Kidney (tissue), 14 donors: ENCODE results near the gene NPC1. TPM values are rescaled to one million over a fixed set of nuclear protein-coding genes. Genes with fewer than 3 reads are reported as not detected.
A peak's percentile ranks its signal among the peaks of the same experiment; 100 is the strongest.
"Not testable (repeated sequence)": the region's sequence is repeated elsewhere in the genome, so short reads cannot be mapped to it uniquely, and the experiment has no call there.

ENCODE experiments used
- DNase-seq, 5 donors: peaks; one replicate each; pipeline ENCODE4 v3.0.0-alpha.2; 2013 to 2020
- FAIRE-seq: peaks from 2 replicates; lab custom pipeline; 2012; peaks lifted over from hg19 to GRCh38; lab: Jason Lieb, UNC
- H3K27ac ChIP-seq, 2 donors: one replicate each; pipeline ENCODE4 v1.7.0; 2013; ENCODE audit warnings: low read depth in 2 of 2, low read length in 2 of 2, inconsistent platforms in 1 of 2
- H3K27me3 ChIP-seq: one replicate; pipeline ENCODE4 v1.7.1; 2013; ENCODE audit warnings: low read length, inconsistent platforms; ENCODE audit not compliant: control insufficient read depth, insufficient read depth
- H3K36me3 ChIP-seq, 3 donors: one replicate each; pipeline versions ENCODE4 v1.7.0 to v1.7.1; 2013; ENCODE audit warnings: low read length in 3 of 3, control low read depth in 1 of 3, inconsistent platforms in 1 of 3; ENCODE audit not compliant: insufficient read depth in 3 of 3, control insufficient read depth in 2 of 3
- H3K4me1 ChIP-seq, 3 donors: one replicate each; pipeline versions ENCODE4 v1.7.0 to v1.7.1; 2013; ENCODE audit warnings: low read length in 3 of 3, inconsistent platforms in 1 of 3, low read depth in 1 of 3; ENCODE audit not compliant: control insufficient read depth in 2 of 3, insufficient read depth in 2 of 3
- H3K4me3 ChIP-seq, 3 donors: one replicate each; pipeline versions ENCODE4 v1.7.0 to v1.8.1; 2013; ENCODE audit warnings: low read length in 3 of 3, control low read depth in 1 of 3, inconsistent platforms in 1 of 3
- H3K9ac ChIP-seq, 3 donors: one replicate each; pipeline versions ENCODE4 v1.7.0 to v1.7.1; 2013; ENCODE audit warnings: low read length in 3 of 3, control low read depth in 1 of 3, inconsistent platforms in 1 of 3
- H3K9me3 ChIP-seq, 3 donors: one replicate each; pipeline versions ENCODE4 v1.7.0 to v1.7.1; 2013; ENCODE audit warnings: low read length in 3 of 3, control low read depth in 1 of 3, inconsistent platforms in 1 of 3; ENCODE audit not compliant: control insufficient read depth in 2 of 3, insufficient read depth in 1 of 3
- intact Hi-C: fragments of 100-400 bp; cut with DNase I; formaldehyde crosslinking; loops from one replicate; pipeline ENCODE4 v1.11.1; 2022
- polyA plus RNA-seq: library from polyadenylated mRNA; stranded (reverse); fragments of 350-450 nt; fragmentation: Illumina TruSeq; extraction: RNeasy Lipid Tissue Mini Kit (QIAGEN cat#74804); gene quantifications from one replicate; pipeline ENCODE4 v1.2.3, GENCODE V29; 2014; ENCODE audit warnings: low read depth, low replicate concordance; ENCODE audit not compliant: insufficient read depth
- total RNA-seq: library from RNA; stranded (reverse); fragmentation: NEBNext Ultra II Directional; extraction: Animal tissue kit (Norgen Biotek cat#: 25700); gene quantifications from one replicate; pipeline ENCODE4 v1.2.1, GENCODE V29; 2021
- TF ChIP-seq, protein P1 (sequence below): IDR thresholded peaks from 3 replicates; pipeline ENCODE4 v1.5.1; 2012; ENCODE audit warnings: mild to moderate bottlenecking, moderate library complexity, borderline replicate concordance; ENCODE audit not compliant: insufficient read depth; ENCODE audit errors: extremely low read depth
- donor health status: control.
- donor health status: control.
- donor health status: control.
- donor health status: control.
- donor health status: control.
- donor health status: DM: yes; HTN: yes; CAD: no.
- donor health status: Normal renal cell carcinoma (clear cell type).

The NPC1 gene
- total and polyA plus RNA-seq, 2 donors from 2014 or later = 16.0 to 50.2 TPM

DNA sequence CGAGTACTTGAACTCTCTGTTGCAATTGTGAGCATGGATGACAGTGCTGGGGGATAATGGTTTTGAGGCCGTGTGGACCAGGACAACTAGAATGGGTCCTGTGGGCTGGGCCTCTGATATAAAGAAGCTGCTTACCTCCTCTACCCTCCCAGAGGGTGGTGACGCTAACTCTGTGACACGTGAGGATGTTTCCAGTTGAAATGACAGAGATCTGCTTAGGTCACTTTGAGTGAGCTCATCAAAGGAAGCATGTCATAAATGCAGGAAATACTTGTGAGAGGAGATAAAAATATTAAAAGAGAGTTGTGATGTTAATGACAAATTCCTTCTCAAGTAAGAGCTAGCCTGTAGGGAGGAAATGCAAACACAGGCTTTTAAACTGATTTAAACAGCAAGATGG, 66.6 kb downstream of the NPC1 start:
- TF ChIP-seq, protein P1, sequence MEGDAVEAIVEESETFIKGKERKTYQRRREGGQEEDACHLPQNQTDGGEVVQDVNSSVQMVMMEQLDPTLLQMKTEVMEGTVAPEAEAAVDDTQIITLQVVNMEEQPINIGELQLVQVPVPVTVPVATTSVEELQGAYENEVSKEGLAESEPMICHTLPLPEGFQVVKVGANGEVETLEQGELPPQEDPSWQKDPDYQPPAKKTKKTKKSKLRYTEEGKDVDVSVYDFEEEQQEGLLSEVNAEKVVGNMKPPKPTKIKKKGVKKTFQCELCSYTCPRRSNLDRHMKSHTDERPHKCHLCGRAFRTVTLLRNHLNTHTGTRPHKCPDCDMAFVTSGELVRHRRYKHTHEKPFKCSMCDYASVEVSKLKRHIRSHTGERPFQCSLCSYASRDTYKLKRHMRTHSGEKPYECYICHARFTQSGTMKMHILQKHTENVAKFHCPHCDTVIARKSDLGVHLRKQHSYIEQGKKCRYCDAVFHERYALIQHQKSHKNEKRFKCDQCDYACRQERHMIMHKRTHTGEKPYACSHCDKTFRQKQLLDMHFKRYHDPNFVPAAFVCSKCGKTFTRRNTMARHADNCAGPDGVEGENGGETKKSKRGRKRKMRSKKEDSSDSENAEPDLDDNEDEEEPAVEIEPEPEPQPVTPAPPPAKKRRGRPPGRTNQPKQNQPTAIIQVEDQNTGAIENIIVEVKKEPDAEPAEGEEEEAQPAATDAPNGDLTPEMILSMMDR = no peak
- no peak overlapping the region for H3K4me3 ChIP-seq
- H3K9ac ChIP-seq = no peak overlapping the region
- peaks cover 0 to 2% (median 0%) of the 10 kb centered on the region in 3 donors for H3K4me1 ChIP-seq
- FAIRE-seq (no peak), DNase-seq (no peak)
- no peaks in the 10 kb centered on the region for H3K27me3 ChIP-seq
- peak overlapping the region in 1 of 2 donors; percentile 20 for H3K27ac ChIP-seq
- peaks cover 2 to 61% (median 38%) of the 10 kb centered on the region in 3 donors for H3K36me3 ChIP-seq
- no peaks in the 10 kb centered on the region for H3K9me3 ChIP-seq
- intact Hi-C loops = no loop called here

- no peak overlapping the region for H3K4me3 ChIP-seq
- intact Hi-C loops = no loop called here
- no peak overlapping the region for H3K9ac ChIP-seq
- TF ChIP-seq, protein P1 = peak; percentile 83
- DNase-seq = peak in 4 of 5 donors; percentile 76 to 89 (median 84)
- H3K4me1 ChIP-seq = peaks cover 0 to 2% (median 0%) of the 10 kb centered on the region in 3 donors
- no peak overlapping the region for H3K27ac ChIP-seq
- FAIRE-seq = no peak
- H3K36me3 ChIP-seq = peaks cover 2 to 44% (median 24%) of the 10 kb centered on the region in 3 donors
- H3K27me3 ChIP-seq = no peaks in the 10 kb centered on the region
- no peaks in the 10 kb centered on the region for H3K9me3 ChIP-seq
These were observed 70.3 kb downstream of the NPC1 start for GRCh38 chr18:23515911-23516546.

- Histone ChIP-seq H3K4me3 (no peak overlapping the region), H3K27me3 (no peaks in the 10 kb centered on the region), H3K9me3 (no peaks in the 10 kb centered on the region), H3K36me3 (peaks cover 4 to 35% (median 12%) of the 10 kb centered on the region in 3 donors), H3K27ac (no peak overlapping the region), H3K4me1 (peaks cover 0 to 2% (median 0%) of the 10 kb centered on the region in 3 donors), H3K9ac (no peak overlapping the region)
- intact Hi-C loops = no loop called here
- DNase-seq = no peak
- FAIRE-seq = no peak
- TF ChIP-seq, protein P1 = no peak
These were observed 73.7 kb downstream of the NPC1 start for GRCh38 chr18:23512641-23513040.

DNA sequence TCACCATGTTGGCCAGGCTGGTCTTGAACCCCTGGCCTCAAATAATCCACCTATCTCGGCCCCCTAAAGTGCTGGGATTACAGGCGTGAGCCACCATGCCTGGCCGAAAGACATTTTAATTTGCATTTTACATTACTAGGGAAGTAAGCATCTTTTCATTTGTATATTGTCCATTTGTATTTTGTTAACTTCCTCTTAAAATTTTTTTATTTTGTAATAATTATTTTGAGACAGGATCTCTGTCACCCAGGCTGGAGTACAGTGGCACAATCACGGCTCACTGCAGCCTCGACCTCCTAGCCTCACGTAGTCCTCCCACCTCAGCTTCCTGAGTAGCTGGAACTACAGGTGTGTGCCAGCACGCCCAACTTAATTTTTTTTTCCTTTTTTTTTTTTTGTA, 74.1 kb downstream of the NPC1 start:
- H3K27ac ChIP-seq, H3K4me3 ChIP-seq, intact Hi-C loops, FAIRE-seq, H3K9ac ChIP-seq, H3K9me3 ChIP-seq, H3K27me3 ChIP-seq, H3K4me1 ChIP-seq, DNase-seq: not testable (repeated sequence)
- H3K36me3 ChIP-seq = peaks cover 4 to 34% (median 11%) of the 10 kb centered on the region in 3 donors

DNA sequence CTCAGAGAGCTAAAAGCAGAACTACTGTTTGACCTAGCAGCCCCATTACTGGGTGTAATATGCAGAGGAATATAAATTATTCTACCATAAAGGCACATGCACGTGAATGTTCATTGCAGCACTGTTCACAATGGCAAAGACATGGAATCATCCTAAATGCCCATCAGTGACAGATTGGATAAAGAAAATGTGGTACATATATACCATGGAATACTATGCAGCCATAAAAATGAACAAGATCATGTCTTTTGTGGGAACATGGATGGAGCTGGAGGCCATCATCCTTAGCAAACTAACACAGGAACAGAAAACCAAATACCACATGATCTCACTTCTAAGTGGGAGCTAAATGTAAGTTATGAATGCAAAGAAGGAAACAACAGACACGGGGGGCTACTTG, 75.4 kb downstream of the NPC1 start:
- H3K27me3 ChIP-seq, H3K27ac ChIP-seq, H3K4me3 ChIP-seq, H3K9ac ChIP-seq, FAIRE-seq, H3K9me3 ChIP-seq, DNase-seq, H3K4me1 ChIP-seq, intact Hi-C loops: not testable (repeated sequence)
- H3K36me3 ChIP-seq = peaks cover 2 to 26% (median 11%) of the 10 kb centered on the region in 3 donors
